Measurements from ENCODE around the gene TNP1. TPM values are rescaled to one million over a fixed set of nuclear protein-coding genes. Genes with fewer than 3 reads are reported as not detected.

The TNP1 gene
- total and polyA plus RNA-seq, 2 donors (not counting 1 experiment from before 2014, with no cell fraction given): not detected

- Histone ChIP-seq H3K9me3 (ENCODE audit: control extremely low read depth in 1 of 3, control insufficient read depth in 2 of 3, insufficient read depth in 1 of 3, low read length in 2 of 3) (peaks cover 0 to 2% (median 0%) of the 10 kb centered on the region in 3 donors), H3K27ac (ENCODE audit: low read length in 2 of 2) (no peak overlapping the region), H3K4me1 (ENCODE audit: control insufficient read depth in 2 of 2, insufficient read depth in 2 of 2, low read length in 2 of 2) (no peaks in the 10 kb centered on the region), H2AFZ (ENCODE audit: insufficient read depth, low read depth, low read length, poor library complexity, severe bottlenecking) (no peak overlapping the region), H3K4me3 (ENCODE audit: control extremely low read depth in 1 of 5, extremely low read depth in 1 of 5, insufficient read depth in 1 of 5, low read depth in 2 of 5, low read length in 4 of 5) (no peak overlapping the region), H3K79me2 (ENCODE audit: control insufficient read depth, insufficient read depth, low read length) (no peaks in the 10 kb centered on the region), H3K27me3 (replicated peaks in 1 of 4; ENCODE audit: control extremely low read depth in 1 of 4, control insufficient read depth in 3 of 4, insufficient read depth in 4 of 4, low read length in 3 of 4) (no peaks in the 10 kb centered on the region), H3K4me2 (replicated peaks; ENCODE audit: low read depth, low read length, poor library complexity, severe bottlenecking) (no peak overlapping the region), H3K36me3 (replicated peaks in 1 of 2; ENCODE audit: control extremely low read depth in 1 of 2, control insufficient read depth in 1 of 2, extremely low read depth in 1 of 2, insufficient read depth in 2 of 2, low read length in 1 of 2) (no peaks in the 10 kb centered on the region), H3K9ac (ENCODE audit: low read length) (no peak overlapping the region), H4K20me1 (ENCODE audit: control insufficient read depth, insufficient read depth, low read length, poor library complexity, severe bottlenecking) (no peaks in the 10 kb centered on the region)
- Mint-ChIP-seq H3K27me3 (peaks cover 11% of the 10 kb centered on the region), H3K9me3 (ENCODE audit: insufficient read depth) (no peaks in the 10 kb centered on the region), H3K4me1 (no peaks in the 10 kb centered on the region), H3K27ac (no peak overlapping the region), H3K4me3 (no peak overlapping the region)
- ATAC-seq (ENCODE audit: low read depth) (no peak), DNase-seq (no peak)
- TF ChIP-seq EZH2 (IDR thresholded peaks at IDR 0.05; ENCODE audit: borderline replicate concordance, insufficient read depth, low read depth, low read length, poor library complexity, severe bottlenecking): no peak
- no peak for TF ChIP-seq CTCF (IDR thresholded peaks at IDR 0.05)
- intact Hi-C loops (cut with micrococcal nuclease): no loop called here
- WGBS (ENCODE audit: insufficient coverage): 63% methylated on average over 4 of the region's 6 CpGs
- CTCF ChIA-PET: no interaction called here
- POLR2A ChIA-PET: no interaction called here
These were observed 20.1 kb upstream of the TNP1 start for GRCh38 chr2:216879727-216880508.

GRCh38 chr2:216878072-216878471 lies 18.2 kb upstream of the TNP1 start:
- 94% methylated on average over 5 of the region's 5 CpGs for WGBS (ENCODE audit: insufficient coverage)

More at GRCh38 chr2:216878072-216878471, 18.2 kb upstream of the TNP1 start:
- ChIA-PET CTCF (no interaction called here), POLR2A (no interaction called here)
- DNase-seq: no peak
- Histone ChIP-seq H3K4me2 (replicated peaks; ENCODE audit: low read depth, low read length, poor library complexity, severe bottlenecking) (no peak overlapping the region), H3K79me2 (ENCODE audit: control insufficient read depth, insufficient read depth, low read length) (no peaks in the 10 kb centered on the region), H3K4me1 (ENCODE audit: control insufficient read depth in 2 of 2, insufficient read depth in 2 of 2, low read length in 2 of 2) (no peaks in the 10 kb centered on the region), H2AFZ (ENCODE audit: insufficient read depth, low read depth, low read length, poor library complexity, severe bottlenecking) (no peak overlapping the region), H3K27ac (ENCODE audit: low read length in 2 of 2) (no peak overlapping the region), H3K36me3 (replicated peaks in 1 of 2; ENCODE audit: control extremely low read depth in 1 of 2, control insufficient read depth in 1 of 2, extremely low read depth in 1 of 2, insufficient read depth in 2 of 2, low read length in 1 of 2) (no peaks in the 10 kb centered on the region), H3K27me3 (replicated peaks in 1 of 4; ENCODE audit: control extremely low read depth in 1 of 4, control insufficient read depth in 3 of 4, insufficient read depth in 4 of 4, low read length in 3 of 4) (no peaks in the 10 kb centered on the region), H3K9me3 (ENCODE audit: control extremely low read depth in 1 of 3, control insufficient read depth in 2 of 3, insufficient read depth in 1 of 3, low read length in 2 of 3) (no peaks in the 10 kb centered on the region), H3K4me3 (ENCODE audit: control extremely low read depth in 1 of 5, extremely low read depth in 1 of 5, insufficient read depth in 1 of 5, low read depth in 2 of 5, low read length in 4 of 5) (no peak overlapping the region), H3K9ac (ENCODE audit: low read length) (no peak overlapping the region), H4K20me1 (ENCODE audit: control insufficient read depth, insufficient read depth, low read length, poor library complexity, severe bottlenecking) (no peaks in the 10 kb centered on the region)
- ATAC-seq (ENCODE audit: low read depth): no peak
- H3K27me3 Mint-ChIP-seq: peaks cover 8% of the 10 kb centered on the region
- no peaks in the 10 kb centered on the region for H3K4me1 Mint-ChIP-seq
- intact Hi-C loops (cut with micrococcal nuclease): no loop called here
- H3K4me3 Mint-ChIP-seq: no peak overlapping the region
- TF ChIP-seq EZH2 (IDR thresholded peaks at IDR 0.05; ENCODE audit: borderline replicate concordance, insufficient read depth, low read depth, low read length, poor library complexity, severe bottlenecking): no peak
- TF ChIP-seq CTCF (IDR thresholded peaks at IDR 0.05): no peak
- H3K9me3 Mint-ChIP-seq (ENCODE audit: insufficient read depth): no peaks in the 10 kb centered on the region
- H3K27ac Mint-ChIP-seq: no peak overlapping the region

Measured in B cell (primary cell).